ENCODE data around the gene ATP6V1C2. TPM values are rescaled to one million over a fixed set of nuclear protein-coding genes. Genes with fewer than 3 reads are reported as not detected.

The ATP6V1C2 gene
- total RNA-seq, 2 experiments from 2014 or later: not detected

GRCh38 chr2:10832203-10832936, 110.9 kb downstream of the ATP6V1C2 start:
- DNase-seq: peak; percentile 69 to 91 (median 78)
- POLR2A ChIA-PET: interaction anchor here (0.6 to 1.6 kb wide), 6 partner anchors 20 to 323 kb away, joined by 3 to 13 read pairs (median 4); partner anchors contain the start of genes PDIA6 and SLC66A3
- no peak overlapping the region for H3K27ac ChIP-seq (ENCODE audit: low read depth in 1 of 2, low read length in 2 of 2)
- intact Hi-C loops (cut with DNase I, micrococcal nuclease): loop anchor here (1.0 to 10.0 kb wide), 5 partner anchors 292 to 942 kb away; partner anchors contain the start of gene E2F6 (in 1 of the 2)
- H3K4me3 ChIP-seq (ENCODE audit: low read length): no peak overlapping the region
- H3K36me3 Mint-ChIP-seq (ENCODE audit: low read depth): no peaks in the 10 kb centered on the region
- ATAC-seq (ENCODE audit: poor library complexity): peak; percentile 93
- peaks cover 8 to 10% of the 10 kb centered on the region in 2 experiments for H3K27me3 ChIP-seq (ENCODE audit: control insufficient read depth in 1 of 2, insufficient read depth in 2 of 2, low read length in 2 of 2)
- CTCF ChIA-PET: interaction anchor here (0.5 to 1.7 kb wide), 22 partner anchors 9 to 750 kb away, joined by 3 to 21 read pairs (median 5); partner anchors contain the start of genes PDIA6 and SLC66A3
- H3K4me1 Mint-ChIP-seq (ENCODE audit: low read depth): peaks cover 7% of the 10 kb centered on the region
- no peaks in the 10 kb centered on the region for H3K9me3 ChIP-seq (ENCODE audit: control insufficient read depth in 1 of 2, insufficient read depth in 1 of 2, low read length in 2 of 2)
- TF ChIP-seq, protein P1, sequence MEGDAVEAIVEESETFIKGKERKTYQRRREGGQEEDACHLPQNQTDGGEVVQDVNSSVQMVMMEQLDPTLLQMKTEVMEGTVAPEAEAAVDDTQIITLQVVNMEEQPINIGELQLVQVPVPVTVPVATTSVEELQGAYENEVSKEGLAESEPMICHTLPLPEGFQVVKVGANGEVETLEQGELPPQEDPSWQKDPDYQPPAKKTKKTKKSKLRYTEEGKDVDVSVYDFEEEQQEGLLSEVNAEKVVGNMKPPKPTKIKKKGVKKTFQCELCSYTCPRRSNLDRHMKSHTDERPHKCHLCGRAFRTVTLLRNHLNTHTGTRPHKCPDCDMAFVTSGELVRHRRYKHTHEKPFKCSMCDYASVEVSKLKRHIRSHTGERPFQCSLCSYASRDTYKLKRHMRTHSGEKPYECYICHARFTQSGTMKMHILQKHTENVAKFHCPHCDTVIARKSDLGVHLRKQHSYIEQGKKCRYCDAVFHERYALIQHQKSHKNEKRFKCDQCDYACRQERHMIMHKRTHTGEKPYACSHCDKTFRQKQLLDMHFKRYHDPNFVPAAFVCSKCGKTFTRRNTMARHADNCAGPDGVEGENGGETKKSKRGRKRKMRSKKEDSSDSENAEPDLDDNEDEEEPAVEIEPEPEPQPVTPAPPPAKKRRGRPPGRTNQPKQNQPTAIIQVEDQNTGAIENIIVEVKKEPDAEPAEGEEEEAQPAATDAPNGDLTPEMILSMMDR (IDR thresholded peaks at IDR 0.05): peak; percentile 99
- H3K9me3 Mint-ChIP-seq: no peaks in the 10 kb centered on the region
- H3K27me3 Mint-ChIP-seq: peaks cover 24% of the 10 kb centered on the region
- peaks cover 15% of the 10 kb centered on the region for H3K4me1 ChIP-seq (ENCODE audit: insufficient read depth, low read length)
- no peaks in the 10 kb centered on the region for H3K36me3 ChIP-seq (ENCODE audit: insufficient read depth, low read length)
- H3K4me3 Mint-ChIP-seq: peak overlapping the region; percentile 38
- H3K27ac Mint-ChIP-seq: no peak overlapping the region

GRCh38 chr2:10833021-10833420, 111.6 kb downstream of the ATP6V1C2 start:
- Mint-ChIP-seq H3K4me1 (ENCODE audit: low read depth) (peaks cover 7% of the 10 kb centered on the region), H3K36me3 (ENCODE audit: low read depth) (no peaks in the 10 kb centered on the region), H3K27me3 (peaks cover 25% of the 10 kb centered on the region), H3K9me3 (no peaks in the 10 kb centered on the region), H3K27ac (no peak overlapping the region), H3K4me3 (no peak overlapping the region)
- DNase-seq: no peak
- Histone ChIP-seq H3K36me3 (ENCODE audit: insufficient read depth, low read length) (no peaks in the 10 kb centered on the region), H3K27me3 (ENCODE audit: control insufficient read depth in 1 of 2, insufficient read depth in 2 of 2, low read length in 2 of 2) (peaks cover 8 to 11% of the 10 kb centered on the region in 2 experiments), H3K27ac (ENCODE audit: low read depth in 1 of 2, low read length in 2 of 2) (no peak overlapping the region), H3K9me3 (ENCODE audit: control insufficient read depth in 1 of 2, insufficient read depth in 1 of 2, low read length in 2 of 2) (no peaks in the 10 kb centered on the region), H3K4me3 (ENCODE audit: low read length) (no peak overlapping the region), H3K4me1 (ENCODE audit: insufficient read depth, low read length) (peaks cover 15% of the 10 kb centered on the region)
- ChIA-PET POLR2A (interaction anchor here (0.6 to 1.6 kb wide), 6 partner anchors 20 to 322 kb away, joined by 3 to 13 read pairs (median 4); partner anchors contain the start of genes PDIA6 and SLC66A3), CTCF (interaction anchor here (0.5 to 1.7 kb wide), 21 partner anchors 9 to 749 kb away, joined by 3 to 21 read pairs (median 5); partner anchors contain the start of genes PDIA6 and SLC66A3)
- intact Hi-C loops (cut with DNase I, micrococcal nuclease): loop anchor here in 1 of 2 experiments (2.0 to 10.0 kb wide), 3 partner anchors 634 to 942 kb away; partner anchors contain the start of gene E2F6
- TF ChIP-seq, protein P1 (IDR thresholded peaks at IDR 0.05): no peak
- no peak for ATAC-seq (ENCODE audit: poor library complexity)

- H3K4me1 Mint-ChIP-seq (ENCODE audit: low read depth): peaks cover 7% of the 10 kb centered on the region
- Histone ChIP-seq H3K36me3 (ENCODE audit: insufficient read depth, low read length) (no peaks in the 10 kb centered on the region), H3K4me1 (ENCODE audit: insufficient read depth, low read length) (peaks cover 15% of the 10 kb centered on the region), H3K27ac (ENCODE audit: low read depth in 1 of 2, low read length in 2 of 2) (no peak overlapping the region), H3K9me3 (ENCODE audit: control insufficient read depth in 1 of 2, insufficient read depth in 1 of 2, low read length in 2 of 2) (no peaks in the 10 kb centered on the region), H3K4me3 (ENCODE audit: low read length) (no peak overlapping the region), H3K27me3 (ENCODE audit: control insufficient read depth in 1 of 2, insufficient read depth in 2 of 2, low read length in 2 of 2) (peaks cover 13% of the 10 kb centered on the region in 2 experiments)
- POLR2A ChIA-PET: no interaction called here
- H3K36me3 Mint-ChIP-seq (ENCODE audit: low read depth): no peaks in the 10 kb centered on the region
- intact Hi-C loops (cut with DNase I, micrococcal nuclease): loop anchor here (2.0 to 10.0 kb wide), 4 partner anchors 609 to 941 kb away; partner anchors contain the start of gene E2F6 (in 1 of the 2)
- no peak for DNase-seq
- no peaks in the 10 kb centered on the region for H3K9me3 Mint-ChIP-seq
- TF ChIP-seq, protein P1 (IDR thresholded peaks at IDR 0.05): no peak
- no peak overlapping the region for H3K27ac Mint-ChIP-seq
- CTCF ChIA-PET: no interaction called here
- ATAC-seq (ENCODE audit: poor library complexity): no peak
- peaks cover 24% of the 10 kb centered on the region for H3K27me3 Mint-ChIP-seq
- H3K4me3 Mint-ChIP-seq: no peak overlapping the region
Observed at GRCh38 chr2:10834068-10834655, 112.7 kb downstream of the ATP6V1C2 start.

Other genes with a start within 250 kb of the ATP6V1C2 start
- 10 to 100 TPM; 19.0 to 19.6 TPM for gene NOL10, start 31.7 kb upstream of the ATP6V1C2 start, total RNA-seq
- 10 to 100 TPM; 25.5 to 26.3 TPM for gene PDIA6, start 91.2 kb downstream of the ATP6V1C2 start, total RNA-seq
- not detected for gene KCNF1, start 190.3 kb downstream of the ATP6V1C2 start, total RNA-seq